ENCODE data around the gene TPH2. TPM values are rescaled to one million over a fixed set of nuclear protein-coding genes. Genes with fewer than 3 reads are reported as not detected.

The TPH2 gene
- total and polyA plus RNA-seq, 2 of the 4 experiments (the other 2 are of a cell fraction), result not detected

- Histone ChIP-seq H3K56ac (ENCODE audit: extremely low read depth, insufficient read depth, low read length) (no peak overlapping the region), H4K8ac (ENCODE audit: low read depth in 2 of 2, low read length in 2 of 2) (no peak overlapping the region), H3K4ac (ENCODE audit: low read depth, low read length) (no peak overlapping the region), H3K9me1 (ENCODE audit: insufficient read depth, low read length) (no peaks in the 10 kb centered on the region), H3K4me2 (ENCODE audit: low read depth, low read length) (no peak overlapping the region), H3K4me1 (ENCODE audit: control insufficient read depth, insufficient read depth, low read length) (no peaks in the 10 kb centered on the region), H3K18ac (ENCODE audit: low read depth, low read length) (no peak overlapping the region), H2AFZ (replicated peaks; ENCODE audit: low read length, poor library complexity) (no peak overlapping the region), H2AK9ac (replicated peaks; ENCODE audit: low read depth, low read length, poor library complexity) (no peak overlapping the region), H2AK5ac (ENCODE audit: low read depth, low read length) (no peak overlapping the region), H3K27me3 (ENCODE audit: control insufficient read depth, insufficient read depth, low read length) (peaks cover 8% of the 10 kb centered on the region; the same call in 1 of the 2 replicates), H3K36me3 (ENCODE audit: control insufficient read depth, insufficient read depth, low read length) (no peaks in the 10 kb centered on the region), H3K9ac (ENCODE audit: low read depth, low read length) (no peak overlapping the region), H3K23ac (ENCODE audit: low read depth, low read length) (no peak overlapping the region), H3K9me3 (ENCODE audit: control insufficient read depth, insufficient read depth, low read length) (peaks cover 2% of the 10 kb centered on the region; the same call in 1 of the 2 replicates), H3K79me1 (ENCODE audit: low read depth in 1 of 2, low read length in 2 of 2) (no peaks in the 10 kb centered on the region), H4K91ac (ENCODE audit: insufficient read depth, low read depth, low read length) (no peak overlapping the region), H4K20me1 (ENCODE audit: insufficient read depth, low read length) (no peaks in the 10 kb centered on the region), H2BK20ac (ENCODE audit: low read depth, low read length) (no peak overlapping the region), H3K14ac (replicated peaks; ENCODE audit: low read depth, low read length) (no peak overlapping the region), H3K4me3 (ENCODE audit: insufficient read depth, low read depth, low read length) (no peak overlapping the region), H4K5ac (ENCODE audit: low read depth, low read length) (no peak overlapping the region), H2BK120ac (ENCODE audit: low read depth, low read length) (no peak overlapping the region), H2BK15ac (ENCODE audit: low read depth, low read length) (no peak overlapping the region), H2BK5ac (ENCODE audit: low read depth, low read length, poor library complexity, severe bottlenecking) (no peak overlapping the region), H3K27ac (ENCODE audit: insufficient read depth, low read length) (no peak overlapping the region)
- DNase-seq (no peak), ATAC-seq (ENCODE audit: low read depth) (no peak)
- TF ChIP-seq CTCF (conservative IDR thresholded peaks at IDR 0.05; ENCODE audit: low read depth, low read length) (no peak), MAFK (IDR thresholded peaks at IDR 0.05; ENCODE audit: low read depth, low read length) (no peak), RFX5 (IDR thresholded peaks at IDR 0.05; ENCODE audit: low read depth, low read length) (no peak), RCOR1 (IDR thresholded peaks at IDR 0.05; ENCODE audit: insufficient replicate concordance, low read length) (no peak), USF2 (IDR thresholded peaks at IDR 0.05; ENCODE audit: low read depth, low read length) (no peak), SMC3 (IDR thresholded peaks at IDR 0.05; ENCODE audit: low read depth, low read length) (no peak), CEBPB (IDR thresholded peaks at IDR 0.05; ENCODE audit: low read depth, low read length) (no peak), CHD1 (IDR thresholded peaks at IDR 0.05; ENCODE audit: low read depth, low read length) (no peak), ELK1 (IDR thresholded peaks at IDR 0.05; ENCODE audit: borderline replicate concordance, low read depth, low read length) (no peak), MAZ (IDR thresholded peaks at IDR 0.05; ENCODE audit: borderline replicate concordance, low read depth, low read length) (no peak), MXI1 (IDR thresholded peaks at IDR 0.05; ENCODE audit: borderline replicate concordance, low read depth, low read length) (no peak), POLR2A (IDR thresholded peaks at IDR 0.05; ENCODE audit: low read depth, low read length) (no peak), BHLHE40 (IDR thresholded peaks at IDR 0.05; ENCODE audit: low read depth, low read length) (no peak), NFE2L2 (IDR thresholded peaks at IDR 0.05; ENCODE audit: low read depth, low read length) (no peak), FOS (IDR thresholded peaks at IDR 0.05; ENCODE audit: low read depth, low read length) (no peak), RAD21 (IDR thresholded peaks at IDR 0.05; ENCODE audit: low read length) (no peak)
- dilution Hi-C loops (cut with HindIII; ENCODE audit: low sequenced_read_pairs, unreplicated experiment) (no loop called here), in situ Hi-C loops (cut with MboI; ENCODE audit: low sequenced_read_pairs) (no loop called here), intact Hi-C loops (cut with micrococcal nuclease) (no loop called here)
- CTCF ChIA-PET, result no interaction called here
- no TSS peak for BruUV-seq (replicated peaks)
- POLR2A ChIA-PET (ENCODE audit: unreplicated experiment), result no interaction called here
- WGBS, 2 experiments (ENCODE audit: extremely low coverage in 2 of 2, insufficient read length in 1 of 2), result no CpG with 5 or more reads among the region's 4 CpGs
Measured at GRCh38 chr12:71972441-71973074, 33.9 kb downstream of the TPH2 start.
